Spleen (tissue), 11 donors: ENCODE results near the gene CTNNA2. TPM values are rescaled to one million over a fixed set of nuclear protein-coding genes. Genes with fewer than 3 reads are reported as not detected.

Experiments used
- DNase-seq: peaks from one replicate; pipeline ENCODE4 v3.0.0-alpha.2; 2020
- H3K27ac ChIP-seq, 8 donors: fragments of 200-600 bp; sonication (generic) in 7 of 8; 1 replicate in 4 of 8; 2 replicates in 4 of 8; pipeline versions ENCODE4 v1.5.0 to v1.8.0; 2016 to 2021; ENCODE audit warnings: inconsistent platforms in 4 of 8, mild to moderate bottlenecking in 4 of 8, moderate library complexity in 1 of 8
- H3K27me3 ChIP-seq, 7 donors: fragments of 200-600 bp; sonication (generic) in 6 of 7; replicated peaks in 1 of 7; 1 replicate in 4 of 7; 2 replicates in 3 of 7; pipeline versions ENCODE4 v1.5.0 to v1.8.0; 2016 to 2021; ENCODE audit warnings: inconsistent platforms in 3 of 7, mild to moderate bottlenecking in 1 of 7
- H3K36me3 ChIP-seq, 6 donors: fragments of 200-600 bp; sonication (generic) in 5 of 6; 1 replicate in 4 of 6; 2 replicates in 2 of 6; pipeline versions ENCODE4 v1.5.0 to v1.8.0; 2016 to 2021; ENCODE audit warnings: inconsistent platforms in 2 of 6
- H3K4me1 ChIP-seq, 6 donors: fragments of 200-600 bp; sonication (generic) in 5 of 6; 1 replicate in 3 of 6; 2 replicates in 3 of 6; pipeline versions ENCODE4 v1.5.0 to v1.8.0; 2016 to 2021; ENCODE audit warnings: inconsistent platforms in 3 of 6
- H3K4me3 ChIP-seq, 8 donors: fragments of 200-600 bp; sonication (generic) in 7 of 8; 1 replicate in 4 of 8; 2 replicates in 4 of 8; pipeline versions ENCODE4 v1.5.0 to v1.8.0; 2016 to 2021; ENCODE audit warnings: inconsistent platforms in 4 of 8, mild to moderate bottlenecking in 4 of 8, moderate library complexity in 2 of 8
- H3K9me3 ChIP-seq, 8 donors: fragments of 200-600 bp; sonication (generic) in 7 of 8; 1 replicate in 4 of 8; 2 replicates in 4 of 8; pipeline versions ENCODE4 v1.5.0 to v1.8.0; 2016 to 2021; ENCODE audit warnings: inconsistent platforms in 4 of 8
- POLR2A ChIP-seq, 3 donors: fragments of 450-650 bp; IDR thresholded peaks; one replicate each; pipeline ENCODE4 v1.5.1; 2017; ENCODE audit warnings: antibody characterized with exemption in 3 of 3, mild to moderate bottlenecking in 1 of 3
- POLR2AphosphoS5 ChIP-seq, 3 donors: sonication (generic); formaldehyde crosslinking; IDR thresholded peaks; one replicate each; pipeline ENCODE4 v1.5.1; 2017; ENCODE audit warnings: antibody characterized with exemption in 3 of 3
- WGBS, 5 donors: extraction: QIAGEN DNeasy Blood & Tissue Kit in 3 of 5; methylation state at CpG; one replicate each; pipeline versions ENCODE4 v1.1.5 to v1.1.7; 2013 to 2018; 5-methylcytosine and 5-hydroxymethylcytosine counted together
- intact Hi-C: fragments of 100-400 bp; cut with DNase I; formaldehyde crosslinking; loops from one replicate; pipeline ENCODE4 v1.15.0; 2023; ENCODE audit warnings: low total_unique reads
- polyA plus RNA-seq, 3 donors: library from polyadenylated mRNA; stranded (reverse); fragments of 200-250 nt; gene quantifications; one replicate each; pipeline ENCODE4 v1.2.1, GENCODE V29; 2013
- total RNA-seq, 7 donors: library from RNA; depleted of rRNA in 3 of 7; stranded (reverse); fragments of >200 nt in 3 of 7; fragmentation: NEBNext Ultra II Directional in 4 of 7; extraction: Animal tissue kit (Norgen Biotek cat#: 25700) in 4 of 7; gene quantifications; one replicate each; pipeline versions ENCODE4 v1.1.0 to v1.2.1, GENCODE V29; 2016 to 2021
- TF ChIP-seq, protein P1 (sequence below), 11 experiments: fragments of 200-600 bp in 7 of 11; fragments of 450-650 bp in 4 of 11; sonication (generic) in 4 of 11; IDR thresholded peaks in 8 of 11; conservative IDR thresholded peaks in 3 of 11; 1 replicate in 7 of 11; 2 replicates in 4 of 11; pipeline versions ENCODE4 v1.4.0 to v1.8.0; 2016 to 2021; ENCODE audit warnings: antibody characterized with exemption in 11 of 11, inconsistent platforms in 4 of 11, mild to moderate bottlenecking in 1 of 11
- donor health status: healthy with polysubstance abuse.
- donor health status: DM: no; HTN: no; CAD: no; lungs with moderate emphysema.
- donor health status: DM: no; HTN: no; CAD: no.
- donor health status: Bipolar disorder and iron deficiency.
- donor health status: healthy.
- donor health status: DM: no; HTN: no; CAD: no.
- donor health status: DM: yes; HTN: yes; CAD: no.

The CTNNA2 gene
- total and polyA plus RNA-seq, 10 donors = not detected

DNA sequence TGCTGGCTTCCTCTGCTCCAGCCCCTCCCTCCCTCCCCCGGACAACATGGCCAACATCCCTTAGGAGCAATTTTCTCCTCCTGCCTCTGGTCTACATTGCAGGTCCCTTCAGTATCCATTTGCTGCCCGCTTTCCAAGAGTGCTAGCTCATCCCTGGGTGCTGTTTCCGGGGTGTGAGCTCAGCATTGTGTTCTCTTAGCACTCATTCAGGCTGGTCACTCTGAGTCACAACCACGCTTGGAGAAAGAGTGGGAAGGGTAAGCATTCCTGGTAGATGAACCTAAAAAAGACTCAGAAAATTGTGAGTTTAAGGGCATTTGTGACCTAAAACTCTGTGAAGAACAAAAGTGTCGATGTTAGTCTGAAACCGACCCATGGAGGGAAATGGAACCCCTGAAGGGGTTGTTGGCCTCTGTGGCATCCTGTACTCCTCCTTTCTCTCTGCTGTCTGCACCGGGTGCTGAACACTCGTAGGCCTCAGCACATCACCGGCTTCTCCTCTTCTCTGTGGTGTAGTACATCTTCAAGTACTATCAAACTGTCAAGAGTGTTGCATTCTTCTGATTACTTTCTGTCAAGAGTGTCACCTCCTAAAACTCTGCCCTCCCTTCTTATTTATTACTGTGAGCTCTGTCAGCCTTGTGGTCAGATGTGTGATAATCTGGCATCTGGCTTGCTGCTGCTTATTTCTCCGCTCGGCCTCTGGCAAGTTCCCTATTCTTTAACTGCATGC, 73.0 kb downstream of the CTNNA2 start:
- H3K4me1 ChIP-seq = no peaks in the 10 kb centered on the region
- 41 to 63% (median 47%) methylated on average over 11 of the region's 11 CpGs for WGBS, 5 donors
- no peak overlapping the region for H3K27ac ChIP-seq
- H3K9me3 ChIP-seq = peaks cover 0 to 18% (median 0%) of the 10 kb centered on the region in 8 donors
- TF ChIP-seq POLR2AphosphoS5 (IDR thresholded peaks at IDR 0.05) (no peak), POLR2A (IDR thresholded peaks at IDR 0.05) (no peak)
- TF ChIP-seq, protein P1, sequence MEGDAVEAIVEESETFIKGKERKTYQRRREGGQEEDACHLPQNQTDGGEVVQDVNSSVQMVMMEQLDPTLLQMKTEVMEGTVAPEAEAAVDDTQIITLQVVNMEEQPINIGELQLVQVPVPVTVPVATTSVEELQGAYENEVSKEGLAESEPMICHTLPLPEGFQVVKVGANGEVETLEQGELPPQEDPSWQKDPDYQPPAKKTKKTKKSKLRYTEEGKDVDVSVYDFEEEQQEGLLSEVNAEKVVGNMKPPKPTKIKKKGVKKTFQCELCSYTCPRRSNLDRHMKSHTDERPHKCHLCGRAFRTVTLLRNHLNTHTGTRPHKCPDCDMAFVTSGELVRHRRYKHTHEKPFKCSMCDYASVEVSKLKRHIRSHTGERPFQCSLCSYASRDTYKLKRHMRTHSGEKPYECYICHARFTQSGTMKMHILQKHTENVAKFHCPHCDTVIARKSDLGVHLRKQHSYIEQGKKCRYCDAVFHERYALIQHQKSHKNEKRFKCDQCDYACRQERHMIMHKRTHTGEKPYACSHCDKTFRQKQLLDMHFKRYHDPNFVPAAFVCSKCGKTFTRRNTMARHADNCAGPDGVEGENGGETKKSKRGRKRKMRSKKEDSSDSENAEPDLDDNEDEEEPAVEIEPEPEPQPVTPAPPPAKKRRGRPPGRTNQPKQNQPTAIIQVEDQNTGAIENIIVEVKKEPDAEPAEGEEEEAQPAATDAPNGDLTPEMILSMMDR (IDR thresholded peaks at IDR 0.05 in 8 of 11, conservative IDR thresholded peaks at IDR 0.05 in 3 of 11) = no peak
- H3K27me3 ChIP-seq = no peaks in the 10 kb centered on the region
- no peak overlapping the region for H3K4me3 ChIP-seq
- no peaks in the 10 kb centered on the region for H3K36me3 ChIP-seq
- no peak for DNase-seq
- intact Hi-C loops = no loop called here

DNA sequence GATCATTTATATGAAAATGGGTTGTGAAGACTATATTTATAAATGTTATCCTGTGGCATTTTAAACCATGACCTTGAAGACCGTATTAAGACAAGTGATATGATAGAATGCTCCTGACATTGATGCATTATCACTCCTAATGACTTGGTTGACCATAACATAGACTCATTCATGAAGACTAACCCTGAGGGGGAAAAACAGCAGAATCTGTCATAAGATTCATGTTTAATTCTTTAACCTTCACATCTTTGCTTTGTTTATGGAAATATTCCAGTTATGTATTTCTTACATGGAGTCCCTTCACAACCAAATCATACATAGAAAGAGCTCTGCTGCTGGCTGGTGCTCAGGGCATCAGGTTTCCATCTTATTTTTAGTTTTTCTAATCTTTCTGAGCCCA, 78.4 kb downstream of the CTNNA2 start:
- no peaks in the 10 kb centered on the region for H3K27me3 ChIP-seq
- DNase-seq = no peak
- no peak for TF ChIP-seq POLR2A (IDR thresholded peaks at IDR 0.05)
- no peak for TF ChIP-seq POLR2AphosphoS5 (IDR thresholded peaks at IDR 0.05)
- TF ChIP-seq, protein P1 (IDR thresholded peaks at IDR 0.05 in 8 of 11, conservative IDR thresholded peaks at IDR 0.05 in 3 of 11) = no peak
- H3K4me3 ChIP-seq = no peak overlapping the region
- no peak overlapping the region for H3K27ac ChIP-seq
- intact Hi-C loops = no loop called here
- 63 to 81% (median 76%) methylated on average over 1 of the region's 1 CpG for WGBS, 5 donors
- no peaks in the 10 kb centered on the region for H3K4me1 ChIP-seq
- peaks cover 0 to 29% (median under 1%) of the 10 kb centered on the region in 8 donors for H3K9me3 ChIP-seq
- no peaks in the 10 kb centered on the region for H3K36me3 ChIP-seq

DNA sequence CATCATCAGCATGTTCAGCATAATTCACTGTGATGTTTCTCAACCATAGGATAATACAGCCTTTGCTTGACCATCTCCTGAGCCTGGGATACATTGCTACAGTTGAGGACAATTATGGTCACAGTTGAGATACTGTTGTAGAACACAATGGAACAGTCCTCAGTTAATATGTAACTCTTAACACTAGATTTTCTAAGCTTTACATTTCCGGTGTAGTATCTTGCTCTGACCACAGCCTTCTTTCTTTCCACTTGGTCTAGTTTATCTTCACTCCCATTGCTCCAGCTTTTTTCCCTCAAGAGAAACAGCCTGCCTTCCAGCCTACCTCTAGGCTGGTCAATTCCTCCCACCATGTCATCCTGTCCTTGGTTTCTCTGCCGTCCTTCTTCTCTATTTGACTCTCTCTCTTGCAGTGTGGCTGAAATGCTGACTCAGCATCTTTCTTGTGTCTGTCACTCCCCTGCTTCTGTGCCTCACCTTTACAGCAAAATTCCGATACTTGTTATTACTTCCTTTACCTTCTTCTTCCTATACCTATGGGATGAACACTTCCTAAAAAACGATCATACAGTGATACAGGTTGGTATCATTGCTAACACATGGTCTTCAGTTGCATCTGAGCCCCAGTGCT, 80.5 kb downstream of the CTNNA2 start:
- 78 to 88% (median 78%) methylated on average over 4 of the region's 4 CpGs for WGBS, 5 donors
- Histone ChIP-seq H3K27ac (no peak overlapping the region), H3K9me3 (peaks cover 0 to 36% (median 1%) of the 10 kb centered on the region in 8 donors), H3K4me3 (no peak overlapping the region), H3K27me3 (no peaks in the 10 kb centered on the region), H3K4me1 (no peaks in the 10 kb centered on the region), H3K36me3 (no peaks in the 10 kb centered on the region)
- DNase-seq = no peak
- TF ChIP-seq, protein P1 (IDR thresholded peaks at IDR 0.05 in 8 of 11, conservative IDR thresholded peaks at IDR 0.05 in 3 of 11) = no peak
- TF ChIP-seq POLR2A (IDR thresholded peaks at IDR 0.05) (no peak), POLR2AphosphoS5 (IDR thresholded peaks at IDR 0.05) (no peak)
- intact Hi-C loops = no loop called here

DNA sequence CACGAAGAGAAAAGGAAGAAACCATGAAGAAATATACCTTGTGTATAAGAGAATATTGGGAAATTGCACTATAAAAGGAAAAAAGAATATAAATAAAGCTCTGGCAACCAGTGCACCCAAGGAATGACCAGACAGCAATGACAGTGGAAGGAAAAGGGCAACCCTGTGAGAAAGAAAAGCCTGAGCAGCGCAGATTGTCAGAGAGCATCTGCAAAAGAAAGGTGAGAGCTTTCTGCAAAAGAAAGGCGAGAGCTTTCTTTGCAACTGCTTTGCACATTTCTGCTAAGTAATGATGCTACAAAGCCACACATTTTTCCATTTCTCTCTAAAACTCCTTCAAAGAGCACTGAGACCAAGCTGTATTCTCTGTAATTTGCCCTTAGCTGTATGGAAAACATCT, 83.6 kb downstream of the CTNNA2 start:
- Histone ChIP-seq H3K4me1 (no peaks in the 10 kb centered on the region), H3K27ac (no peak overlapping the region), H3K4me3 (no peak overlapping the region), H3K9me3 (peaks cover 0 to 43% (median 1%) of the 10 kb centered on the region in 8 donors), H3K27me3 (no peaks in the 10 kb centered on the region), H3K36me3 (no peaks in the 10 kb centered on the region)
- TF ChIP-seq POLR2A (IDR thresholded peaks at IDR 0.05) (no peak), POLR2AphosphoS5 (IDR thresholded peaks at IDR 0.05) (no peak)
- TF ChIP-seq, protein P1 (IDR thresholded peaks at IDR 0.05 in 8 of 11, conservative IDR thresholded peaks at IDR 0.05 in 3 of 11) = no peak
- intact Hi-C loops = no loop called here
- no peak for DNase-seq
- WGBS, 5 donors = 56 to 73% (median 64%) methylated on average over 3 of the region's 3 CpGs
